Left hindlimb (tissue), 1 donor: Measurements from ENCODE around the gene ATAD3B.

Experiments
- DNase-seq: peaks from one replicate; pipeline ENCODE4 v3.0.0-alpha.2; 2018

The ATAD3B gene

GRCh38 chr1:1536019-1536937 is 64.7 kb downstream of the ATAD3B start:
- no peak for DNase-seq

GRCh38 chr1:1536938-1537546 is 65.5 kb downstream of the ATAD3B start:
- no peak for DNase-seq

DNA sequence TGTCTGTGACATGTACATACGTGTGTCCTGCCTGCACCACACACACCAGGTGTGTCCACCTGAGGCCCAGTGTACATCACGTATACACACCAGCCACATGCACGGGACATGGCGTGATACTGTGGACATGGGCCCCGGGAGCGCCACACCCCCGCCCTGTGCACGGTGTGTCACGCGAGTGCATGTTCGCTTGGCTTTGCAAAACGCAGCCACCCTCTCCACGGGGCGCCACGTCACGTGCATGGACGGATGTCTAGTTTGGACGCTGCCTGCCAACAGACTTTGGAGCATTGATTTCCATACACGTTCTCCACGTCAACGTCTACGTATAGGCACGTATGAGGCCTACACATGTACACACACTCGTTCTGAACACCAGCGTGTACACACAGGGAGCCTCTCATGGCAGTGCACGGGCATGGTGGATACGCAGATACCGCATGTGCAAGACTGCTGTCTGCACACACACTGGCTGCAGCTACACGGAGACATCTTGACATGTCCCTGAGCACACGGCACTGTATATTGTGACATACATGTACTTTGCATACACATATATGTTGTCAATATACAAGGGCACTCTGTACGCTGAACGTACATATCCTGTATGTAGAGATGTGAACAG is 66.2 kb downstream of the ATAD3B start:
- DNase-seq = no peak

DNA sequence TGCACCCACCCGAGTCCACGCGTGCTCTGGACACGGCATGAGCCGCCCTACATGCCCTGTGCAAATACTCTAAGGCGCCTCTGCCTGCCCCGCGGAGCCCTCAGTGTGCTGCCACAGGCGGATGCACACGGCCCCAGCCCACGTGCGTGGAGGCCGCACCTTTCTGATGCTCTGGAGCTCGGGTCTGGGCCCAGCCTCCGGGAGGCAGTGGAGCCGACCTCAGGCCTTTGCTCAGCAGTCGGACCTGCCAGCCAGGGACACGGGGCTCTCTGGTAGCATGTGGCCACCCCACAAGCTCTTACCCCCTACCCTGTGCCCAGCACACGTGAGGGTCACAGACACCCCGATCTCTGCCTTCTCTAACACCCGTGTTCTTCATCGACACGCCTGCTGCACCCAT is 66.8 kb downstream of the ATAD3B start:
- no peak for DNase-seq

- DNase-seq = no peak
These were observed 67.4 kb downstream of the ATAD3B start for GRCh38 chr1:1538989-1539309.

DNA sequence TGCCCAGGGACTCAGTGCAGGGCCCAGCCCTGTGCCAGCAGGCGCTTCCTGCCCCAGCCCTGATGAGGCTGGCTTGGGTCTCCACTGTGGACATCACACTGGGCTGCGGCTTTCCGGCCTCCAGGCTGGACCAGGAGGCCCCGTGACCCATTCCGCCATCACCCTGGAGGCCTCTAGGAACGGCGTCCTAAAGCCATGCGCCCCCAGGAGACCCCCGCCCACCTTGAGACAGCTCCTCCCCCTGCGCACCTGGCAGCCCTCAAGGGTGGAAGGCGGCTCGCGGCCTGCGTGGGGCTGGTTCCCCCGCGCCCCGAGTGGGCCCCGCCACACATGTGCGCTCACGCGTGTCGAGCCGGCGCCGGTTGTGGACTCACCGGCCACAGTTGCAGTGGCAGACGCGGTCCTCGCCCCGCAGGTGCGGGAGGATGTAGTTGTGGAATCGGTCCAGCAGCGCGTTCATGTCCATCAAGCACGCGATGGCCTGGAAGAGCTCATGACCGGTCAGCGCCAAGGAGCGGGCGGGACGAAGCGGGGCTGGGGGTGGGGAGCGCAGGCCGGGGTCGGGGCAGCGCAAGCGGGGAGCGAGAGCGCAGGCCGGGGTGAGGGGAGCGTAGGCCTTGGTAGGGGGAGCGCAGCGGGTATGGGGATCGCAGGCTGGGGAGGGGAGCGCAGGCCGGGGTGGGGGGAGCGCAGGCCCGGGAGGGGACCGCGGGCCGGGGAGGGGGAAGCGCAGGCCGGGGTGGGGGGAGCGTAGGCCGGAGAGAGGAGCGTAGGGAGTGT is 67.9 kb downstream of the ATAD3B start:
- no peak for DNase-seq

DNA sequence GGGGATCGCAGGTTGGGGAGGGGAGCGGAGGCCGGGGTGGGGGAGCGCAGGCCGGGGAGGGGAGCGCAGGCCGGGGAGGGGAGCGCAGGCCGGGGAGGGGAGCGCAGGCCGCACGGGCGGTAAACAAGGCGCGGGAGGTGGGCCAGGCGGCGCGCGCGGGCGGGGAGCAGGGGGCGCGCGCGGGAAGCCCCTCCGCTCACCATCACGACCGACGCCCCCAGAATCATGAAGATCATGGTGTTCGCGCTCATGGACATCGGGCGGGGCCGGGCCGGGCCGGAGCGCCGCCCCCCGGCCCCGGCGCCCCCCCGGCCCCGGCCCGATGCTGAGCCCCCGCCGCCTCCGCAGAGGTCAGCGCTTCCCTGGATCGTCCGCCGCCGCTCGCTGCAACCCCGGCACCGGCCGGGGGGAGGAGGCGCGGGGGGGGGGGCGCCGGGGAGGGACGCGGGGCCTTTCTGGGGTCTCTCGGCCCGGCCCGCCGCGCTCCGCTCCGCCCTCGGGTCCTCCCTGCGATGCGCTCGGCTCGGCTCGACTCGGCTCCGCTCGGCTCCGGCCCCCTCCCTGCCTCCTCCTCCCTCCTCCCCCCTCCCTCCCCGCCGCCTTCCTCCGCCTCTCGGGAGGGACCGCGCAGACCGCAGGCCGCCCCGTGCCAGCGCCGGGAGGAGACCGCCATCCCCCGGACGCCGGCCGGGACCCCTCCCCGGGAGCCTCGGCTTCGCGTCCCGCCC is 68.7 kb downstream of the ATAD3B start, which contains the start of gene TMEM240:
Gene TMEM240 (minus strand): TSS at position 535 of the 728 bp plus-strand sequence. CDS start 278 bp downstream, at position 257.
- DNase-seq = peak; percentile 91

GRCh38 chr1:1540818-1541628 is 69.5 kb downstream of the ATAD3B start:
- peak; percentile 32 for DNase-seq

GRCh38 chr1:1541956-1542765 is 70.6 kb downstream of the ATAD3B start:
- no peak for DNase-seq

- DNase-seq = no peak
These were observed 71.5 kb downstream of the ATAD3B start for GRCh38 chr1:1542766-1543705.

DNA sequence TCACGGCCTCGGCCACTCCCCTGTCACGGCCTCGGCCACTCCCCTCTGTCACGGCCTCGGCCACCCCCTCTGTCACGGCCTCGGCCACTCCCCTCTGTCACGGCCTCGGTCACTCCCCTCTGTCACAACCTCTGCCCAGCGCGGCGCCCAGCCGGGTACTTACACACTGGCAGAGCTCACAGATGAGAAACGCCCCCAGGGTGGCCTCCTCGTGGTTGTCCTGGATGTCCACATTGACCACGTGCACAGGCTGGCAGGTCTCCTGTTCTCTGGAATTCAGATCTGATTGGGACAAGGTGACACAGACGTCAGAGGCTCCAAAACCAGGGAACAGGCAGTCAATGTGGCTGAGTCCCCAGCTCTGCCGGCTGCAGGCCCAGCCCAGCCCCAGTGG is 72.1 kb downstream of the ATAD3B start:
- no peak for DNase-seq

- DNase-seq = no peak
These were observed 73.0 kb downstream of the ATAD3B start for GRCh38 chr1:1544544-1544943.
